GM12865 (cell line): Measurements from ENCODE around the gene ADCY9.
"Not testable (repeated sequence)": the region's sequence is repeated elsewhere in the genome, so short reads cannot be mapped to it uniquely, and the experiment has no call there.

Experiments used
- DNase-seq: peaks from one replicate; pipeline ENCODE4 v3.0.0; 2010; ENCODE audit warnings: low read depth
- H3K4me3 ChIP-seq: 2 replicates; pipeline ENCODE4 v1.5.1; 2011; ENCODE audit warnings: mild to moderate bottlenecking, low read depth, low read length, control low read depth
- CTCF ChIP-seq: IDR thresholded peaks from 2 replicates; pipeline ENCODE4 v1.5.1; 2011; ENCODE audit warnings: low read length, control low read depth, low read depth, inconsistent platforms; ENCODE audit not compliant: insufficient read depth; ENCODE audit errors: missing control alignments

ADCY9 gene

GRCh38 chr16:3963203-3963602 is 153.0 kb downstream of the ADCY9 start:
- no peak overlapping the region for H3K4me3 ChIP-seq
- TF ChIP-seq CTCF, result no peak
- DNase-seq, result no peak

GRCh38 chr16:3961449-3961849 is 154.8 kb downstream of the ADCY9 start:
- H3K4me3 ChIP-seq, result no peak overlapping the region
- TF ChIP-seq CTCF, result no peak
- no peak for DNase-seq

GRCh38 chr16:3959926-3960590 is 156.2 kb downstream of the ADCY9 start:
- not testable (repeated sequence) for H3K4me3 ChIP-seq, DNase-seq

GRCh38 chr16:3959148-3959547 is 157.1 kb downstream of the ADCY9 start:
- no peak for DNase-seq

GRCh38 chr16:3957344-3957980 is 158.8 kb downstream of the ADCY9 start:
- no peak for TF ChIP-seq CTCF
- H3K4me3 ChIP-seq, result no peak overlapping the region
- DNase-seq, result no peak

More at GRCh38 chr16:3959148-3959547, 157.1 kb downstream of the ADCY9 start:
- TF ChIP-seq CTCF, result no peak
- no peak overlapping the region for H3K4me3 ChIP-seq

- no peak for DNase-seq
- H3K4me3 ChIP-seq, result no peak overlapping the region
- no peak for TF ChIP-seq CTCF
Measured at GRCh38 chr16:3954411-3954921, 161.8 kb downstream of the ADCY9 start.

GRCh38 chr16:3953728-3954410 is 162.4 kb downstream of the ADCY9 start:
- TF ChIP-seq CTCF, result no peak
- no peak overlapping the region for H3K4me3 ChIP-seq
- no peak for DNase-seq
